Gastroesophageal sphincter (tissue), 4 donors: ENCODE measurements around the gene ETS2. TPM values are rescaled to one million over a fixed set of nuclear protein-coding genes. Genes with fewer than 3 reads are reported as not detected.

Experiments used
- ATAC-seq: fragments of 150-250 bp; one replicate; pipeline ENCODE4 v1.9.1; 2016; ENCODE audit warnings: mild to moderate bottlenecking, moderate library complexity
- H3K27ac ChIP-seq, 4 donors: fragments of 200-600 bp; sonication (generic) in 3 of 4; 1 replicate in 3 of 4; 2 replicates in 1 of 4; pipeline ENCODE4 v1.5.1; 2016 to 2019
- H3K27me3 ChIP-seq: fragments of 200-600 bp; sonication (generic); one replicate; pipeline ENCODE4 v1.5.1; 2019
- H3K36me3 ChIP-seq, 2 donors: fragments of 200-600 bp; sonication (generic); one replicate each; pipeline ENCODE4 v1.5.1; 2019; ENCODE audit warnings: control low read depth in 1 of 2
- H3K4me1 ChIP-seq, 3 donors: fragments of 200-600 bp; sonication (generic); 1 replicate in 2 of 3; 2 replicates in 1 of 3; pipeline ENCODE4 v1.5.1; 2016 to 2019; ENCODE audit warnings: control low read depth in 2 of 3
- H3K4me3 ChIP-seq, 2 donors: fragments of 200-600 bp; sonication (generic); one replicate each; pipeline ENCODE4 v1.5.1; 2019; ENCODE audit warnings: mild to moderate bottlenecking in 1 of 2, moderate library complexity in 1 of 2
- H3K9me3 ChIP-seq, 3 donors: fragments of 200-600 bp; sonication (generic); one replicate each; pipeline ENCODE4 v1.5.1; 2017 to 2019; ENCODE audit warnings: control low read depth in 2 of 3
- EP300 ChIP-seq: sonication (generic); formaldehyde crosslinking; IDR thresholded peaks from one replicate; pipeline ENCODE4 v1.6.1; 2017; ENCODE audit warnings: antibody characterized with exemption, mild to moderate bottlenecking
- POLR2A ChIP-seq, 2 donors: fragments of 450-650 bp; IDR thresholded peaks; one replicate each; pipeline ENCODE4 v1.6.1; 2017; ENCODE audit warnings: antibody characterized with exemption in 2 of 2, mild to moderate bottlenecking in 2 of 2, moderate library complexity in 1 of 2
- POLR2AphosphoS5 ChIP-seq: sonication (generic); formaldehyde crosslinking; IDR thresholded peaks from one replicate; pipeline ENCODE4 v1.6.1; 2017; ENCODE audit warnings: antibody characterized with exemption
- WGBS, 2 donors: methylation state at CpG; one replicate each; pipeline ENCODE4 v1.1.5; 2018; ENCODE audit warnings: low coverage in 1 of 2; 5-methylcytosine and 5-hydroxymethylcytosine counted together
- total RNA-seq, 4 donors: library from RNA; depleted of rRNA; stranded (reverse); fragments of >200 nt; gene quantifications; one replicate each; pipeline ENCODE4 v1.1.0, GENCODE V29; 2016
- TF ChIP-seq, protein P1 (sequence below), 4 experiments: fragments of 200-600 bp in 2 of 4; fragments of 450-650 bp in 2 of 4; sonication (generic) in 1 of 4; IDR thresholded peaks; one replicate each; pipeline ENCODE4 v1.5.1; 2017 to 2019; ENCODE audit warnings: antibody characterized with exemption in 4 of 4, mild to moderate bottlenecking in 2 of 4, moderate library complexity in 2 of 4

The ETS2 gene
- total RNA-seq, 4 donors from 2014 or later = 50.9 to 169 (median 63.5) TPM

DNA sequence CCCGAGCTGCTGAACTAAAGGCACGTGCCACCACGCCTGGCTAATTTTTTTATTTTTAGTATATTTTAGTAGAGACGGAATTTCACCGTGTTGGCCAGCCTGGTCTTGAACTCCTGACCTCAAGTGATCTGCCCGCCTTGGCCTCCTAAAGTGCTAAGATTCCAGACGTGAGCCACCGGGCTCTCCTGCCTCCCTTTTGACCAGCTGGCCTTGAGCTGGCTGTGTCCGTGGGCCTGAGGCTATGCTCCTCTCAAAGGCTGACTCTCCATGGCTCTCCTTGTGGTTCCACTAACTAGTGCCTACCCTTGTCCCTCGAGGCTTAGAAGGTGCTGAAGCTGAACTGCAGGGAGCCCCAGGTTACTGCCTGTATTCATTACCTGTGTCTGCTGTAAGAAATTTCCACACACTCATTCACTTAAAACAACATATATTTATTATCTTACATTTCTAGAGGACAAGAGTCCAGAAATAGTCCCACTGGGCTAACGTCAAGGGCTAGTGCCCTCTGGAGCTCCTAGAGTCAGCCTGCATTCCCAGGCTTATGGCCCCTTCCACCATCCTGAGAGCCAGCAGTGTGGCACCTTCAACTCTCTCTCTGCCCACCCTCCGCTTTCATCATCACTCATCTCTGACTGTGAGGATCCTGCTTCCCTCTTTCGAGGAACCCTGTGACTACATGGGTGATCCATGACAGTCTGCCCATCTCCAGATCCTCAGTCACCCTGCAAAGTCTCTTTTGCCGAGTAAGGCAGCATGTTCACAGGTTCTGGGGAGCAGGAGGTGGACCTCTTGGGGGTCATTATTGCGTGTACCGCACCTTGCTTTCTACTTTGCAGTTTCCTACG lies 34.9 kb downstream of the ETS2 start:
- WGBS, 2 donors = 93% methylated on average over 11 of the region's 17 CpGs; no CpG with 5 or more reads in 1 of the 2 donors
- H3K27ac ChIP-seq = no peak overlapping the region

DNA sequence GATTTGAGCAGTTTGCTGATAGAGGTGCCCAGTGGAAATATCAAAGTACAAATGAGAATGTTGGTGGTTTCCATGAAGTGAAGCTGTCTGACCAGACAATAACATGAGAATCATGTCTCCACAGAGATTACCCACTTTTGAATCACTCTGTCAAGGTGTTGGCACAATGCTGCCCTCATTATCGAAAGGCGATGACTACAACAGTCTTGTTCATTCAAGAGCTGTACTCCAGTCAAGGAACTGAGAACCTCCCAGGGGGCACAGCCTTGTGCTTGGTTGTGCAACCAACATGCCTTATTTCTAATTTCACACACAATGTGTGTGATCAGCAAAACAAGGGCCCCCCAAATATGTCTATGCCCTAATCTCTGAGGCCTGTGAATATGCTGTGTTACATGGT lies 35.7 kb downstream of the ETS2 start:
- H3K9me3 ChIP-seq = no peaks in the 10 kb centered on the region
- H3K4me3 ChIP-seq = no peak overlapping the region
- no CpG with 5 or more reads among the region's 2 CpGs for WGBS, 2 donors
- H3K27ac ChIP-seq = no peak overlapping the region
- no peaks in the 10 kb centered on the region for H3K36me3 ChIP-seq
- H3K27me3 ChIP-seq = no peaks in the 10 kb centered on the region
- ATAC-seq = no peak
- no peaks in the 10 kb centered on the region for H3K4me1 ChIP-seq
- TF ChIP-seq POLR2A (IDR thresholded peaks at IDR 0.05) (no peak), EP300 (no peak), POLR2AphosphoS5 (no peak)
- TF ChIP-seq, protein P1, sequence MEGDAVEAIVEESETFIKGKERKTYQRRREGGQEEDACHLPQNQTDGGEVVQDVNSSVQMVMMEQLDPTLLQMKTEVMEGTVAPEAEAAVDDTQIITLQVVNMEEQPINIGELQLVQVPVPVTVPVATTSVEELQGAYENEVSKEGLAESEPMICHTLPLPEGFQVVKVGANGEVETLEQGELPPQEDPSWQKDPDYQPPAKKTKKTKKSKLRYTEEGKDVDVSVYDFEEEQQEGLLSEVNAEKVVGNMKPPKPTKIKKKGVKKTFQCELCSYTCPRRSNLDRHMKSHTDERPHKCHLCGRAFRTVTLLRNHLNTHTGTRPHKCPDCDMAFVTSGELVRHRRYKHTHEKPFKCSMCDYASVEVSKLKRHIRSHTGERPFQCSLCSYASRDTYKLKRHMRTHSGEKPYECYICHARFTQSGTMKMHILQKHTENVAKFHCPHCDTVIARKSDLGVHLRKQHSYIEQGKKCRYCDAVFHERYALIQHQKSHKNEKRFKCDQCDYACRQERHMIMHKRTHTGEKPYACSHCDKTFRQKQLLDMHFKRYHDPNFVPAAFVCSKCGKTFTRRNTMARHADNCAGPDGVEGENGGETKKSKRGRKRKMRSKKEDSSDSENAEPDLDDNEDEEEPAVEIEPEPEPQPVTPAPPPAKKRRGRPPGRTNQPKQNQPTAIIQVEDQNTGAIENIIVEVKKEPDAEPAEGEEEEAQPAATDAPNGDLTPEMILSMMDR (IDR thresholded peaks at IDR 0.05) = no peak

More for the DNA sequence above, 34.9 kb downstream of the ETS2 start:
- Histone ChIP-seq H3K4me3 (no peak overlapping the region), H3K36me3 (no peaks in the 10 kb centered on the region), H3K9me3 (no peaks in the 10 kb centered on the region), H3K4me1 (no peaks in the 10 kb centered on the region), H3K27me3 (no peaks in the 10 kb centered on the region)
- ATAC-seq = no peak
- TF ChIP-seq, protein P1 (IDR thresholded peaks at IDR 0.05) = no peak
- no peak for TF ChIP-seq EP300
- TF ChIP-seq POLR2A (IDR thresholded peaks at IDR 0.05) = no peak
- no peak for TF ChIP-seq POLR2AphosphoS5

DNA sequence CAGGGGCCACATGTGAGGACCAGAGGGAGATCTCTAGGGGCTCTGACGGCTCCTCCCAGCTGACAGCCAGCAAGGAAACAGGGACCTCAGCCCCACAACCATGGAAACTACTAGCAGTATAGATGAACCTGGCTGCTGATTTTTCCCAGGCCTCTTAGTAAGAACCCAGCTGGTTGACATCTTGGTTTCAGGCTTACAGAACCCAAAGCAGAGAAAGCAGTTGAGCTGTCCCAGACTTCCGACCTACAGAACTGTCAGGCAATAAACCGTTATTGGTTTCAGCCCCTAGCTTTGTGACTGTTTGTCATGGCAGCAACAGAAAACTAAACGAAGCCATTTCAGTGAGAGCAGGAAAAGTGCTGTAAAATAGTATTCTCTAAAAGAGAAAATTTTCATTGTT lies 36.4 kb downstream of the ETS2 start:
- Histone ChIP-seq H3K9me3 (no peaks in the 10 kb centered on the region), H3K27me3 (no peaks in the 10 kb centered on the region), H3K4me3 (no peak overlapping the region), H3K4me1 (no peaks in the 10 kb centered on the region), H3K36me3 (no peaks in the 10 kb centered on the region), H3K27ac (no peak overlapping the region)
- WGBS, 2 donors = 61 to 67% methylated on average over 3 to 4 of the region's 4 CpGs
- TF ChIP-seq POLR2AphosphoS5 (no peak), POLR2A (IDR thresholded peaks at IDR 0.05) (no peak), EP300 (no peak)
- TF ChIP-seq, protein P1 (IDR thresholded peaks at IDR 0.05) = no peak
- no peak for ATAC-seq

DNA sequence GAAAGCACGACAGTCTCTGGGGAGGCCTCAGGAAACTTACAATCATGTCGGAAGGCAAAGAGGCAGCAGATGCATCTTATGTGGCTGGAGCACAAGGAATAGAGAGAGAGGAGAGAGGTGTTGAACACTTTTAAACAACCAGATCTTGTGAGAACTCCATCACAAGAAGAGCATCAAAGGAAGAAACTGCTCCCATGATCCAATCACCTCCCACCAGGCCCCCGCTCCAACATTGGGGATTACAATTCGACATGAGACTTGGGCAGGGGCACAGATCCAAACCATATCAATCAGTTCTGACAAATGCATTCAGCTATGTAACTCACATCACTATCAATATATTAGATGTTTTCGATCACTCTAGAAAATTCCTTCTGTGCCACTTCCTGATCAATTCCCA lies 37.6 kb downstream of the ETS2 start:
- H3K27ac ChIP-seq = no peak overlapping the region
- peaks cover 0 to 5% (median 0%) of the 10 kb centered on the region in 3 donors for H3K4me1 ChIP-seq
- TF ChIP-seq, protein P1 (IDR thresholded peaks at IDR 0.05) = no peak
- TF ChIP-seq POLR2A (IDR thresholded peaks at IDR 0.05) (no peak), POLR2AphosphoS5 (no peak), EP300 (no peak)
- no peaks in the 10 kb centered on the region for H3K27me3 ChIP-seq
- H3K9me3 ChIP-seq = no peaks in the 10 kb centered on the region
- ATAC-seq = no peak
- H3K4me3 ChIP-seq = no peak overlapping the region
- WGBS, 2 donors = 93 to 100% methylated on average over 4 to 5 of the region's 5 CpGs
- no peaks in the 10 kb centered on the region for H3K36me3 ChIP-seq
